ENCODE results near the gene MACF1.
"Not testable (repeated sequence)": the region's sequence is repeated elsewhere in the genome, so short reads cannot be mapped to it uniquely, and the experiment has no call there.

The MACF1 gene

GRCh38 chr1:39204441-39205081 lies at the start of gene MACF1:
Gene MACF1, plus strand, starts transcription at chr1:39204695. Its CDS starts 328 bp downstream, at chr1:39205023.
- DNase-seq = no peak

- no peak for DNase-seq
These were observed 47.2 kb upstream of the MACF1 start for GRCh38 chr1:39157304-39157703.

GRCh38 chr1:39158327-39159086 lies 46.0 kb upstream of the MACF1 start:
- DNase-seq = peak; percentile 64

GRCh38 chr1:39159224-39160036 lies 45.1 kb upstream of the MACF1 start:
- DNase-seq = no peak

- DNase-seq = no peak
These were observed 43.8 kb upstream of the MACF1 start for GRCh38 chr1:39160703-39161102.

- not testable (repeated sequence) for DNase-seq
These were observed 42.7 kb upstream of the MACF1 start for GRCh38 chr1:39161811-39162210.

GRCh38 chr1:39163469-39163868 lies 41.0 kb upstream of the MACF1 start:
- no peak for DNase-seq

GRCh38 chr1:39164256-39164655 lies 40.2 kb upstream of the MACF1 start:
- DNase-seq = no peak

- no peak for DNase-seq
These were observed 39.4 kb upstream of the MACF1 start for GRCh38 chr1:39165049-39165448.

GRCh38 chr1:39165488-39165887 lies 39.0 kb upstream of the MACF1 start:
- no peak for DNase-seq

GRCh38 chr1:39167632-39168209 lies 36.8 kb upstream of the MACF1 start:
- no peak for DNase-seq

GRCh38 chr1:39168301-39169080 lies 36.0 kb upstream of the MACF1 start:
- no peak for DNase-seq

GRCh38 chr1:39170731-39171667 lies 33.5 kb upstream of the MACF1 start:
- DNase-seq = peak; percentile 69

- DNase-seq = no peak
These were observed 31.1 kb upstream of the MACF1 start for GRCh38 chr1:39173119-39173994.

- no peak for DNase-seq
These were observed 30.5 kb upstream of the MACF1 start for GRCh38 chr1:39173995-39174380.

GRCh38 chr1:39174390-39175081 lies 30.0 kb upstream of the MACF1 start:
- DNase-seq = no peak

GRCh38 chr1:39177706-39178105 lies 26.8 kb upstream of the MACF1 start:
- no peak for DNase-seq

- DNase-seq = no peak
These were observed 25.7 kb upstream of the MACF1 start for GRCh38 chr1:39178541-39179431.

GRCh38 chr1:39181311-39181710 lies 23.2 kb upstream of the MACF1 start:
- DNase-seq = no peak
